Suprapubic skin (tissue), 4 donors: ENCODE data around the gene SLC44A1.

Experiments used
- POLR2A ChIP-seq, 2 donors: fragments of 450-650 bp; IDR thresholded peaks; one replicate each; pipeline ENCODE4 v1.6.1; 2017; ENCODE audit warnings: antibody characterized with exemption in 2 of 2, mild to moderate bottlenecking in 2 of 2, moderate library complexity in 2 of 2
- POLR2AphosphoS5 ChIP-seq, 3 donors: sonication (generic); formaldehyde crosslinking; IDR thresholded peaks; one replicate each; pipeline ENCODE4 v1.6.1; 2017; ENCODE audit warnings: antibody characterized with exemption in 3 of 3
- TF ChIP-seq, protein P1 (sequence below), 2 donors: fragments of 200-600 bp in 1 of 2; fragments of 450-650 bp in 1 of 2; sonication (generic) in 1 of 2; IDR thresholded peaks; one replicate each; pipeline ENCODE4 v1.5.1; 2016 to 2019; ENCODE audit warnings: antibody characterized with exemption in 2 of 2, mild to moderate bottlenecking in 1 of 2, moderate library complexity in 1 of 2

DNA sequence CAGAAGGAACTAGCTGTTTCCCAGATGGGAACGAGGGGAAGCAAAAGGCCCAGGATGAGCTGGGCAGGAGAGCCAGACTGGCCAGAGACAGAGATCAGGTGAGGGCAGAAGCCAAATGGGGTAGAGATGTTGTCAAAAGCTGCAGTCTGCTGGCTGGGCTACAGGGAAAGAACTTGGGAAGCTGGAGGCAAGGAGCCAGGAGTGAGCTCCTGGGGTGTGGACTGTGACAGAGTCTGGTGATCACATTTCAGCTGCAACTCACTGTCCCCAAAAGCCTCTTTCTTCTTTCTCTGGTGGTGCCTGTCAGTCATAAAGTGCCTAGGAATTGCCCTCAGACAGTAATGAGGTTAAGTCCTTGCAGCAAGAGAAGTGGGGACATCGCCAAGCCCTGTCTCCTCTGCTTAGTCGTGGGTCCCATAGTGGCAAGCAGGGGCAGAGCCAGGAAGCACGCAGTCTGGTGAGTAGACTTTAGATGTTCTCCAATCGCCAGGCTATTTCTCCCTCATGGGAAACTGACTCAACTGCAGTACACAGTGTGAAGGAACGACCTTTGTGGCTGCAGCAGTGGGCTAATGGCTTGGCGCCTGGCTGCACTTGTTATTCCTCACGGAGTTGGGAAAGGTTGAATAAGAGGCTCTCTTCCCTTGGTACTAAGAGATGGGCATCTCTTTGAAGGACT is 200.9 kb downstream of the SLC44A1 start:
- TF ChIP-seq, protein P1, sequence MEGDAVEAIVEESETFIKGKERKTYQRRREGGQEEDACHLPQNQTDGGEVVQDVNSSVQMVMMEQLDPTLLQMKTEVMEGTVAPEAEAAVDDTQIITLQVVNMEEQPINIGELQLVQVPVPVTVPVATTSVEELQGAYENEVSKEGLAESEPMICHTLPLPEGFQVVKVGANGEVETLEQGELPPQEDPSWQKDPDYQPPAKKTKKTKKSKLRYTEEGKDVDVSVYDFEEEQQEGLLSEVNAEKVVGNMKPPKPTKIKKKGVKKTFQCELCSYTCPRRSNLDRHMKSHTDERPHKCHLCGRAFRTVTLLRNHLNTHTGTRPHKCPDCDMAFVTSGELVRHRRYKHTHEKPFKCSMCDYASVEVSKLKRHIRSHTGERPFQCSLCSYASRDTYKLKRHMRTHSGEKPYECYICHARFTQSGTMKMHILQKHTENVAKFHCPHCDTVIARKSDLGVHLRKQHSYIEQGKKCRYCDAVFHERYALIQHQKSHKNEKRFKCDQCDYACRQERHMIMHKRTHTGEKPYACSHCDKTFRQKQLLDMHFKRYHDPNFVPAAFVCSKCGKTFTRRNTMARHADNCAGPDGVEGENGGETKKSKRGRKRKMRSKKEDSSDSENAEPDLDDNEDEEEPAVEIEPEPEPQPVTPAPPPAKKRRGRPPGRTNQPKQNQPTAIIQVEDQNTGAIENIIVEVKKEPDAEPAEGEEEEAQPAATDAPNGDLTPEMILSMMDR (IDR thresholded peaks at IDR 0.05) = no peak
- TF ChIP-seq POLR2A (IDR thresholded peaks at IDR 0.05) (no peak), POLR2AphosphoS5 (IDR thresholded peaks at IDR 0.05) (no peak)
